Measurements from ENCODE around the gene PITPNM2. TPM values are rescaled to one million over a fixed set of nuclear protein-coding genes. Genes with fewer than 3 reads are reported as not detected.
A peak's percentile ranks its signal among the peaks of the same experiment; 100 is the strongest.

PITPNM2 gene
- total and polyA plus RNA-seq, 11 donors, result 12.0 to 28.5 (median 20.7) TPM

- no peaks in the 10 kb centered on the region for H3K27me3 ChIP-seq
- H3K4me3 ChIP-seq, result no peak overlapping the region
- WGBS, 4 donors, result 57 to 77% (median 68%) methylated on average over 6 of the region's 6 CpGs
- H3K9me3 ChIP-seq, result no peaks in the 10 kb centered on the region
- DNase-seq (peak in 3 of 5 donors; percentile 43 to 84 (median 66)), ATAC-seq (peak; percentile 76 to 93 (median 89))
- H3K4me1 ChIP-seq, result peaks cover 0 to 39% (median 20%) of the 10 kb centered on the region in 12 donors
- TF ChIP-seq POLR2A (IDR thresholded peaks at IDR 0.05), result no peak
- TF ChIP-seq, protein P1, sequence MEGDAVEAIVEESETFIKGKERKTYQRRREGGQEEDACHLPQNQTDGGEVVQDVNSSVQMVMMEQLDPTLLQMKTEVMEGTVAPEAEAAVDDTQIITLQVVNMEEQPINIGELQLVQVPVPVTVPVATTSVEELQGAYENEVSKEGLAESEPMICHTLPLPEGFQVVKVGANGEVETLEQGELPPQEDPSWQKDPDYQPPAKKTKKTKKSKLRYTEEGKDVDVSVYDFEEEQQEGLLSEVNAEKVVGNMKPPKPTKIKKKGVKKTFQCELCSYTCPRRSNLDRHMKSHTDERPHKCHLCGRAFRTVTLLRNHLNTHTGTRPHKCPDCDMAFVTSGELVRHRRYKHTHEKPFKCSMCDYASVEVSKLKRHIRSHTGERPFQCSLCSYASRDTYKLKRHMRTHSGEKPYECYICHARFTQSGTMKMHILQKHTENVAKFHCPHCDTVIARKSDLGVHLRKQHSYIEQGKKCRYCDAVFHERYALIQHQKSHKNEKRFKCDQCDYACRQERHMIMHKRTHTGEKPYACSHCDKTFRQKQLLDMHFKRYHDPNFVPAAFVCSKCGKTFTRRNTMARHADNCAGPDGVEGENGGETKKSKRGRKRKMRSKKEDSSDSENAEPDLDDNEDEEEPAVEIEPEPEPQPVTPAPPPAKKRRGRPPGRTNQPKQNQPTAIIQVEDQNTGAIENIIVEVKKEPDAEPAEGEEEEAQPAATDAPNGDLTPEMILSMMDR (IDR thresholded peaks at IDR 0.05), result peak in 3 of 12 donors; percentile 10 to 19 (median 14)
- H3K27ac ChIP-seq, result peak overlapping the region in 8 of 12 donors; percentile 28 to 54 (median 33)
- H3K36me3 ChIP-seq, result no peaks in the 10 kb centered on the region
- intact Hi-C loops (cut with DNase I), result no loop called here
Measured at GRCh38 chr12:123126294-123127181, 24.4 kb downstream of the PITPNM2 start.

GRCh38 chr12:123122626-123123025 is 28.3 kb downstream of the PITPNM2 start:
- TF ChIP-seq POLR2A (IDR thresholded peaks at IDR 0.05), result no peak
- TF ChIP-seq, protein P1 (IDR thresholded peaks at IDR 0.05), result no peak
- 93 to 95% (median 94%) methylated on average over 3 of the region's 3 CpGs for WGBS, 4 donors
- H3K4me1 ChIP-seq, result peaks cover 0 to 49% (median 29%) of the 10 kb centered on the region in 12 donors

GRCh38 chr12:123121670-123122069 is 29.2 kb downstream of the PITPNM2 start:
- WGBS, 4 donors, result 90 to 94% (median 92%) methylated on average over 6 of the region's 6 CpGs
- Histone ChIP-seq H3K4me3 (no peak overlapping the region), H3K27me3 (no peaks in the 10 kb centered on the region), H3K9me3 (no peaks in the 10 kb centered on the region), H3K27ac (no peak overlapping the region), H3K36me3 (no peaks in the 10 kb centered on the region), H3K4me1 (peaks cover 0 to 51% (median 30%) of the 10 kb centered on the region in 12 donors)
- intact Hi-C loops (cut with DNase I), result no loop called here
- TF ChIP-seq, protein P1 (IDR thresholded peaks at IDR 0.05), result no peak
- TF ChIP-seq POLR2A (IDR thresholded peaks at IDR 0.05), result no peak
- no peak for DNase-seq
- ATAC-seq, result no peak

More at GRCh38 chr12:123122626-123123025, 28.3 kb downstream of the PITPNM2 start:
- intact Hi-C loops (cut with DNase I), result no loop called here
- no peak for DNase-seq
- Histone ChIP-seq H3K27me3 (no peaks in the 10 kb centered on the region), H3K27ac (no peak overlapping the region), H3K9me3 (no peaks in the 10 kb centered on the region), H3K36me3 (no peaks in the 10 kb centered on the region), H3K4me3 (no peak overlapping the region)
- no peak for ATAC-seq

- Histone ChIP-seq H3K36me3 (no peaks in the 10 kb centered on the region), H3K27ac (peak overlapping the region in 5 of 12 donors; percentile 9 to 39 (median 22)), H3K9me3 (no peaks in the 10 kb centered on the region), H3K4me1 (peaks cover 6 to 53% (median 32%) of the 10 kb centered on the region in 12 donors), H3K4me3 (no peak overlapping the region), H3K27me3 (no peaks in the 10 kb centered on the region)
- 50 to 74% (median 61%) methylated on average over 3 of the region's 3 CpGs for WGBS, 4 donors
- TF ChIP-seq, protein P1 (IDR thresholded peaks at IDR 0.05), result no peak
- no peak for TF ChIP-seq POLR2A (IDR thresholded peaks at IDR 0.05)
- intact Hi-C loops (cut with DNase I), result no loop called here
- DNase-seq (peak in 2 of 5 donors; percentile 58 to 66), ATAC-seq (peak in 2 of 4 donors; percentile 27 to 40)
Measured at GRCh38 chr12:123120452-123121166, 30.3 kb downstream of the PITPNM2 start.
